CD4-positive, alpha-beta T cell treated with Interleukin-15 for 4 hours (primary cell): ENCODE data around the gene UCK1.

ENCODE experiments used
- DNase-seq: peaks from one replicate; pipeline ENCODE4 v3.0.0-alpha.2; 2020; ENCODE audit warnings: low spot score

Gene UCK1

DNA sequence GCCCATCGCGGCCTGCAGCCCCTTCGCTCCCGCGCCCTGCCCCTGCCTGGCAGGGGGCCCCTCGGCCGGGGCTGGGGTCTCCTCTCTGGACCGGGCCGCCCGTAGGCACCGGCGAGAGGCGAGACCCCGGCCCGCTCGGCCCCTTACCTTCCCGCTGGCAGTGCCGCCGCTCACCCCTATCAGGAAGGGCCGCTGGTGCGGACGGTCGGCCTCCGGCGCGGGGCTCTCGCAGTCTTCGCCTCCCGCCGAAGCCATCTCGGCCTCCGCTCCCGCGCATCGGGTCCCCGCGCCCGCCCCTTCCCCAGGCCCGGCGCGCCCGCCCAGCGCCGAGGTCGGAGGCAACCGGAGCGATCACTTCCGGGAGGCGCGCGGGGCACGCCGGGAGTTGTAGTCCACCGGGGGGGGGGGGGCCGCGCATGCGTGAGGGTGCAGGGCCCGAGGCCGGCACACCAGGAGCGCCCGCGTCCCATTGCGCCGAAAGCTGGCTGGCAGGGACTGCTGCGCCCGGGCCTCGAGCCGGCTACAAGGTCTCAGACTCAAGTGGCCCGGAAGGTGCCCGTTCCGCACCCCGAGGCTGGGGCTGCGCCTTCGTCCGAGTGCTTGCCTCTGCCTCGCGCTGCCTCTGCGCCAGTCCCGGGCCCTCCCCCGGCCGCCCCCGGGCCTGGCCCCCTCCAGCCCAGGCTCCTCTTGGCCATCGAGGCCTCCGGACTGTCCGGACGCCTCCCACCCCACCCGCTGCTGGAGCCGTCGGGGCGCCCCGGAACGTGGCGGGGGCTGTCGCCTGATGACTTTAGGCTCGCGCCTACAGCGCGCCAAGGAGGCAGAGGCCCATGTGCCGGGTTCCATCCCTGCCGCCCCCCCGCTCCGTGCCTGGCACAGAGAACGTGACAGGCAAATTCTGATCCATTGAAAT lies at the start of gene UCK1:
TSS of gene UCK1 (minus strand) at position 344 of the 913 bp plus-strand sequence. CDS start at position 255, 89 bp downstream.
- DNase-seq = peak; percentile 65

- no peak for DNase-seq
These were observed 49.3 kb upstream of the UCK1 start for GRCh38 chr9:131580358-131580757.

DNA sequence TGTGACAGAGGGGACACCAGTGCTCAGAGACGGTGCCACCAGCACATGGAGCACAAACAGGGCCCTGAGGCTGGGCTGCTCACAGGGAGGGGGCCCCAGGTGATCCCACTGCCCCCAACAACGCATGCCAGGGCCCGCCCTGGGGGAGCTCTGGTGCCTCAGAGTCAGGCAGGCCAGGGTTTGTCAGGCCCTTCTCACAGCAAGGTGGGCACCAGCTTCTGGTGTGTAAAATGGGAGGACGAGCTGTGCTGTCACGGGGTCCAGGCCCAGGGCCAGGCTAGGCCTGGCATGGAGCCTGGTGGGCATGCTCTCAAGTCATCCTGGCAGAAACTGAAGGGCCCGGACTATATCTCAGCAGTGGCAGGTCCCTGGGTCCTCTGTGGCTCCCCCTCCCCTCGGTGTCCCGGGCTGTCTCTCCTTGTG lies 48.7 kb upstream of the UCK1 start:
- DNase-seq = no peak

- peak; percentile 39 for DNase-seq
These were observed 47.9 kb upstream of the UCK1 start for GRCh38 chr9:131578731-131579504.

DNA sequence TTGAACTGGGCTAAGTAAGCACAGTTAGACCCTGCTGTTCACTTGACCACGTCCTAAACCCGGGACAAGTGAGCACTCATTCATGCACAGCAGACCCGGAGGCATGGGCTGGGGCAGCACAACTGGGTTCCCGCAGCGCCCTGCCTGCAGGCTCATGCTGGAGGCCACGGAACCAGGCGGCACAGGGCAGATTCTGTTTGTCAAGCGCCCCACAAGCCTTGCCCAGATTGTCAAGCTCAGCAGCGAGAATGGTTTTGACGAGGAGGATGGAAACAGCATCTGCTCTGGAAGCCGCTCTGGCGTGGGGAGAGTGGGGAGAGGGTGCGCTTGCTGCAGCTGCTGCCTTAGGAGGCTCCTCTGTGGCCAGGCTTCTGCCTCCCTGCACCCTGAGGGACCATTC lies 47.0 kb upstream of the UCK1 start:
- DNase-seq = no peak

DNA sequence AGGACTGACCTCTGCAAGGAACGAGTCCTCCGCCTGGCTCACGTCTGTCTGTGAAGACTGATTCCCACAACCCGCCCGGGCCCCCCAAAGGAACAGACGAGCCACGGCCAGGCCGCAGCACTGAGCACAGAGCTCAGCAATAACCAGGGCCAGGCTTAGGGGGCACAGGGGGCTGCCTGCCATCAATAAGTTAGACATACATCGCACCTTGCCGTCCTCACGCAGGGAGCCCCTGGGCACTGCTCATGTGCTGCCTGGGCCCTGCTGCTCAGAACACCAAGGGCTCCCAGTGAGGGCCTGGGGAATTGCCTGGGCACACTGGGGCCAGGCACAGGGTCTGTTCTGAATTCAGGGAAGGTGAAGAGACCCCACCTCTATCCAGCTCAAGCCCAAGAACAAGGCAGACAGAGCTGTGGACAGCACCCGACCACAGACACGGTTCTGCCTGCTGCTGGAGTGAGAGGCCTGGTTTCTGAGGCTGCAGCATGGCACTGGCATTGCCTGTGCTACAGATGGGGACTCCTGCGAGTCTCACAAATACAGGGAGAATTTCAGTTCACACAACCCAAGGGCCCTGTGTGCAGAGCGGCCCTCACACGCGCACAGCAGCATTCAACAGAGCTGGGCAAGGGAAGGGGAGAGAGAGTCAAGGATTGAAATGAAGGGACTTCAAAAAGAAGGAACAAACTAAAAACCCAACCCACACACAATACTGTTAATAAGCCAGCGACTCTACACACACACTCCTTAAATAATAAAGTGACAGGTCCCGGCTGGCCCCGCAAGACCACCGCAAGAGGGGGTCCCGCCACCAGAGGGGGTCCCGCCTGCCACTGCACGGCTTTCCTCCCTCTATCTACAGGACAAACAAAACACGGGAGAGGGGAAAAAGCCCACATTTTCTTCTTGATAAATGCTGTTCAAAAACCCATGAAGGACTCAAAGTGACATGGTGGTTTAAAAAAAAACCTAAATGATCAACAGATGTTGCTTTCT lies 46.2 kb upstream of the UCK1 start:
- DNase-seq = no peak

GRCh38 chr9:131575946-131576853 lies 45.1 kb upstream of the UCK1 start:
- DNase-seq = no peak

- DNase-seq = no peak
These were observed 43.9 kb upstream of the UCK1 start for GRCh38 chr9:131574730-131575640.

GRCh38 chr9:131567910-131568309 lies 36.8 kb upstream of the UCK1 start:
- DNase-seq = no peak

DNA sequence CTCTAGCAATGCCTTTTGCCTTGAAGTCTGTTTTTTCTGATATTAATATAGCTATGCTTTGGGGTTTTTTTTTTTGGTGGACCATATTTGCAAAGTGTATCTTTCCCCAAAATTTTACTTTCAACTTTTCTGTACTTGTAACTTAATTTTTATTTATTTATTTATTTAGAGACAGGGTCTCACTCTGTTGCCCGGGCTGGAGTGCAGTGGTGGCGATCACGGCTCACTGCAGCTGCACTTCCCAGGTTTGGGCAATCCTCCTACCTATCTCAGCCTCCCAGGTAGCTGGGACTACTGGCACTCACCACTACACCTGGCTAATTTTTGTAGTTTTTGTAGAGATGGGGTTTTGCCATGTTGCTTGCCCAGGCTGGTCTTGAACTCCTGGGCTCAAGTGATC lies 35.1 kb upstream of the UCK1 start:
- DNase-seq = no peak

GRCh38 chr9:131565369-131565768 lies 34.3 kb upstream of the UCK1 start:
- no peak for DNase-seq

DNA sequence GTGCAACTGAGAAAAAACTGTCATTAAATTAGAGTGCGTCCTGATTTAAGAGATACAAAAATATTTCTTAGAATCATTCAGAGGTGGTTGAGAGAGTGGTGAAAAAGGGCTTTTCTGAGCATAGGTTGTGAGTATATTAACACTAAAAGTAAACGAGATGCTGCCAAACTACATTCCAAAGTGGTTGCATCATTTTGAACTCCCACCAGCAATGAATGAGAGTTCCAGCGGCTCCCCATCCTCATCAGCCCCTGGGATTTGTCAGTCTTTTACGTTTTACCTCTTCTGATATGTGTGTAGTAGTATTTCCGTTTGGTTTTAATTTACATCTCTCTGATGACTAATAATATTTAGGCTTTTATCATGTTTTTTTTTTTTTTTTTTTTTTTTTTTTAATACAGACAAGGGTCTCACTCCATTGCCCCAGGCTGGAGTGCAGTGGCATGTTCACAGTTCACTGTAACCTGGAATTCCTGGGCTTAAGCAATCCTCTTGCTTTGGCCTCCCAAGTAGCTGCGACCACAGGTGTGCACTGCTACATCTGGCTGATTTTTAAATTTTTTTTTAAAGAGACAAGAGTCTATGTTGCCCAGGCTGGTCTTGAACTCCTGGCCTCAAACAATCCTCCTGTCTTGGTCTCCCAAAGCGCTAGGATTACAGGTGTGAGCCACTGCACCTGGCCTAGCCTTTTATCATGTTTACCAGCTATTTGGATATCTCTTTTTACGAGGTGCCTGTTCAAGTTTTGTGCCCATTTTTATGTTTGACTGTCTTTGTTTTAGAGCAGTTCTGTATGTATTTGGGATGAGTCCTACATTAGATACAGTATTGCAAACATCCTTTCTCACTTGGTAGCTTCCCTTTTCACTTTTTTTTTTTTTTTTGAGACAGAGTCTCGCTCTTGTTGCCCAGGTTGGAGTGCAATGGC lies 31.2 kb upstream of the UCK1 start:
- DNase-seq = no peak

DNA sequence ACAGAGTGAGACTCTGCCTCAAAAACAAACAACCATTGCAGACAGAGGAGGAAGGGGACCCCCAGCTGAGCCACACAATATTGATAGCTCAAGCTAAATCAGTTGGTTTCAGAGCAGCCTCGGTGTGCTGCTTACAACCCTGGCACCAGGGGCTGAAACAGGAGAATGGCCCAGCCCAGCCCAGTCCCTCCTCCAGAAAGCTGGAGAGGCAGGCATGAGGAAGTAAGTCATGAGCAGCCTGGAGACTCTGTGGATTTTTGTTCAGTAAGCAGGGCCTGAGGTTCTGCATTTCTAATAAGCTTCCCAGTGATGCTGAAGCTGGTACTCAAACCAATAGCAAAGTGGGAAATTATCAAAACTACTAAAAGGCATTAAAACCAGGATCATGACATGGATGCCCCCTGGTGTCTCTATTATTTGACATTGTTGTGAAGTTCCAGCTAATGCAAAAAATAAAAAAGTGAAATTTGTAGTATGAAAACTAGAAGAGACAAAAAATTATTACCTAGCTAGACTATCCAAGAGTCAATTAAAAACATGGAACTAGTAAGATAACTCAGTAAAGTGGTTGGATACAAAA lies 28.4 kb upstream of the UCK1 start:
- DNase-seq = no peak

- DNase-seq = no peak
These were observed 26.9 kb upstream of the UCK1 start for GRCh38 chr9:131557855-131558548.

- DNase-seq = no peak
These were observed 25.0 kb upstream of the UCK1 start for GRCh38 chr9:131555841-131556673.

GRCh38 chr9:131554843-131555351 lies 23.8 kb upstream of the UCK1 start:
- no peak for DNase-seq
